A549 (cell line): ENCODE results near the gene PHF20. TPM values are rescaled to one million over a fixed set of nuclear protein-coding genes. Genes with fewer than 3 reads are reported as not detected.
A peak's percentile ranks its signal among the peaks of the same experiment; 100 is the strongest.

Experiments used
- ATAC-seq, 2 experiments: fragments of 200-7000 bp in 1 of 2; fragments of >200 bp in 1 of 2; cut with Nextera tagmentation in 1 of 2; cut with Tn5 transposase in 1 of 2; 3 replicates each; pipeline versions ENCODE4 v1.8.0 to v1.9.1; 2018 to 2020; ENCODE audit warnings: mild to moderate bottlenecking in 1 of 2, moderate library complexity in 1 of 2
- CTCF ChIA-PET: fragments of 300-600 bp; sonication (Branson Sonifier 250); formaldehyde crosslinking; extraction: SDS; loops from one replicate; lab custom pipeline; 2021; ENCODE audit warnings: antibody characterized with exemption, inconsistent platforms; lab: Yijun Ruan, JAX
- POLR2A ChIA-PET: fragments of 350-600 bp; formaldehyde crosslinking; extraction: SDS; loops from one replicate; lab custom pipeline; 2021; ENCODE audit warnings: antibody characterized with exemption, inconsistent platforms; lab: Yijun Ruan, JAX
- DNase-seq, 2 experiments: peaks; one replicate each; pipeline versions ENCODE4 v3.0.0 to v3.0.0-alpha.2; 2011 to 2016; ENCODE audit warnings: low read depth in 1 of 2, low spot score in 1 of 2
- FAIRE-seq: peaks from 2 replicates; lab custom pipeline; 2011; peaks lifted over from hg19 to GRCh38; lab: Jason Lieb, UNC
- H3K27ac ChIP-seq, 2 experiments: fragments of >200 bp; sonication (Bioruptor Twin); formaldehyde crosslinking; 3 replicates each; pipeline ENCODE4 v1.5.1; 2016 to 2017
- H3K4me1 ChIP-seq: fragments of >200 bp; sonication (Bioruptor Twin); formaldehyde crosslinking; 3 replicates; pipeline ENCODE4 v1.6.1; 2016
- H3K4me2 ChIP-seq: fragments of >200 bp; sonication (Bioruptor Twin); formaldehyde crosslinking; 3 replicates; pipeline ENCODE4 v1.6.1; 2016
- H3K4me3 ChIP-seq: fragments of >200 bp; sonication (Bioruptor Twin); formaldehyde crosslinking; 3 replicates; pipeline ENCODE4 v1.5.1; 2016
- H3K9me3 ChIP-seq: fragments of >200 bp; sonication (Bioruptor Twin); formaldehyde crosslinking; 3 replicates; pipeline ENCODE4 v1.6.1; 2016
- CEBPB ChIP-seq, 2 experiments: fragments of >200 bp in 1 of 2; sonication (Bioruptor Twin) in 1 of 2; formaldehyde crosslinking in 1 of 2; IDR thresholded peaks; 2 replicates each; pipeline ENCODE4 v1.6.1; 2012 to 2016
- ELK1 ChIP-seq: fragments of 150-350 bp; IDR thresholded peaks from 2 replicates; pipeline ENCODE4 v1.6.1; 2014; ENCODE audit warnings: low read depth, mild to moderate bottlenecking, low read length
- FOSL2 ChIP-seq, 2 experiments: fragments of 450-650 bp in 1 of 2; fragments of >200 bp in 1 of 2; sonication (Bioruptor Twin) in 1 of 2; formaldehyde crosslinking; IDR thresholded peaks; 2 replicates each; pipeline versions ENCODE4 v1.5.0 to v1.6.1; 2016 to 2020; ENCODE audit warnings: mild to moderate bottlenecking in 1 of 2, moderate library complexity in 1 of 2
- FOXS1 ChIP-seq: fragments of 250-450 bp; sonication (Bioruptor Pico); IDR thresholded peaks from 2 replicates; pipeline ENCODE4 v1.5.0; 2020; ENCODE audit warnings: mild to moderate bottlenecking, moderate library complexity
- GATA3 ChIP-seq: IDR thresholded peaks from 2 replicates; pipeline ENCODE4 v1.6.1; 2012; ENCODE audit warnings: borderline replicate concordance
- HEYL ChIP-seq: fragments of 250-450 bp; sonication (Bioruptor Pico); IDR thresholded peaks from 2 replicates; pipeline ENCODE4 v1.8.0; 2021; ENCODE audit warnings: mild to moderate bottlenecking, moderate library complexity
- JUN ChIP-seq, 2 experiments: fragments of >200 bp; sonication (Bioruptor Twin); formaldehyde crosslinking; IDR thresholded peaks; 2 replicates in 1 of 2; 3 replicates in 1 of 2; pipeline ENCODE4 v1.6.1; 2016 to 2017
- JUNB ChIP-seq: fragments of >200 bp; sonication (Bioruptor Twin); formaldehyde crosslinking; IDR thresholded peaks from 2 replicates; pipeline ENCODE4 v1.6.1; 2016
- KDM1A ChIP-seq: fragments of 200-600 bp; sonication (generic); IDR thresholded peaks from 2 replicates; pipeline ENCODE4 v1.6.1; 2016; ENCODE audit warnings: low read depth, mild to moderate bottlenecking
- MAFK ChIP-seq: fragments of 450-650 bp; IDR thresholded peaks from 2 replicates; pipeline ENCODE4 v1.6.1; 2014; ENCODE audit not compliant: partially characterized antibody
- NR3C1 ChIP-seq: fragments of >200 bp; sonication (Bioruptor Twin); formaldehyde crosslinking; IDR thresholded peaks from 3 replicates; pipeline ENCODE4 v1.6.1; 2017
- PHF8 ChIP-seq: fragments of 200-600 bp; sonication (generic); IDR thresholded peaks from 2 replicates; pipeline ENCODE4 v1.6.1; 2016; ENCODE audit warnings: low read depth, mild to moderate bottlenecking, antibody characterized with exemption, moderate library complexity, borderline replicate concordance
- POLR2A ChIP-seq: IDR thresholded peaks from 2 replicates; pipeline ENCODE4 v1.6.1; 2012; ENCODE audit warnings: mild to moderate bottlenecking, low read length
- RAD21 ChIP-seq, 2 experiments: fragments of >200 bp in 1 of 2; sonication (Bioruptor Twin) in 1 of 2; formaldehyde crosslinking in 1 of 2; IDR thresholded peaks in 1 of 2; conservative IDR thresholded peaks in 1 of 2; 2 replicates in 1 of 2; 3 replicates in 1 of 2; pipeline ENCODE4 v1.6.1; 2012 to 2018; ENCODE audit warnings: inconsistent platforms in 1 of 2
- RCOR1 ChIP-seq: fragments of 150-350 bp; IDR thresholded peaks from 2 replicates; pipeline ENCODE4 v1.6.1; 2014; ENCODE audit warnings: antibody characterized with exemption, low read length, low read depth
- RNF2 ChIP-seq: fragments of 200-600 bp; sonication (generic); IDR thresholded peaks from 2 replicates; pipeline ENCODE4 v1.6.1; 2016; ENCODE audit warnings: low read depth, mild to moderate bottlenecking, antibody characterized with exemption, moderate library complexity, borderline replicate concordance
- SREBF2 ChIP-seq: fragments of 450-650 bp; IDR thresholded peaks from 2 replicates; pipeline ENCODE4 v1.6.1; 2014; ENCODE audit warnings: mild to moderate bottlenecking, moderate library complexity
- TP53 ChIP-seq: fragments of 250-450 bp; sonication (Bioruptor Pico); IDR thresholded peaks from 2 replicates; pipeline ENCODE4 v1.5.0; 2021; ENCODE audit warnings: mild to moderate bottlenecking, moderate library complexity
- ZFP36 ChIP-seq: fragments of 450-650 bp; IDR thresholded peaks from 2 replicates; pipeline ENCODE4 v1.6.1; 2014; ENCODE audit warnings: borderline replicate concordance; ENCODE audit not compliant: partially characterized antibody
- ZNF302 ChIP-seq: fragments of 250-450 bp; sonication (Bioruptor Pico); IDR thresholded peaks from 2 replicates; pipeline ENCODE4 v1.9.0; 2021; ENCODE audit warnings: inconsistent platforms, mild to moderate bottlenecking, moderate library complexity
- WGBS: methylation state at CpG from one replicate; pipeline ENCODE4 v1.1.6; 2017; ENCODE audit errors: missing lambda C conversion rate; 5-methylcytosine and 5-hydroxymethylcytosine counted together
- polyA plus RNA-seq, 4 experiments: library from polyadenylated mRNA; depleted of rRNA in 3 of 4; stranded (reverse); fragments of >200 nt; fragmentation: RNase III in 1 of 4; extraction: RNeasy Plus Mini Kit Qiagen cat#74134 plus additional on column Dnase treatment in 1 of 4; gene quantifications; 2 replicates in 3 of 4; 3 replicates in 1 of 4; pipeline ENCODE4 v1.2.3, GENCODE V29; 2011 to 2017
- TF ChIP-seq, protein P1 (sequence below): fragments of 450-650 bp; IDR thresholded peaks from 2 replicates; pipeline ENCODE4 v1.6.1; 2014; ENCODE audit warnings: antibody characterized with exemption
- TF ChIP-seq, protein P2 (sequence below): fragments of 250-450 bp; sonication (Bioruptor Pico); IDR thresholded peaks from 2 replicates; pipeline ENCODE4 v1.5.0; 2020; ENCODE audit warnings: low read depth, mild to moderate bottlenecking, moderate library complexity
- TF ChIP-seq, protein P3 (sequence below): IDR thresholded peaks from 2 replicates; pipeline ENCODE4 v1.6.1; 2012
- TF ChIP-seq, protein P4 (sequence below): fragments of >200 bp; sonication (Bioruptor Twin); formaldehyde crosslinking; IDR thresholded peaks from 3 replicates; pipeline ENCODE4 v1.5.1; 2016

Gene PHF20
- polyA plus RNA-seq, 2 of the 4 experiments (the other 2 are of a cell fraction) = 24.0 to 32.8 TPM

DNA sequence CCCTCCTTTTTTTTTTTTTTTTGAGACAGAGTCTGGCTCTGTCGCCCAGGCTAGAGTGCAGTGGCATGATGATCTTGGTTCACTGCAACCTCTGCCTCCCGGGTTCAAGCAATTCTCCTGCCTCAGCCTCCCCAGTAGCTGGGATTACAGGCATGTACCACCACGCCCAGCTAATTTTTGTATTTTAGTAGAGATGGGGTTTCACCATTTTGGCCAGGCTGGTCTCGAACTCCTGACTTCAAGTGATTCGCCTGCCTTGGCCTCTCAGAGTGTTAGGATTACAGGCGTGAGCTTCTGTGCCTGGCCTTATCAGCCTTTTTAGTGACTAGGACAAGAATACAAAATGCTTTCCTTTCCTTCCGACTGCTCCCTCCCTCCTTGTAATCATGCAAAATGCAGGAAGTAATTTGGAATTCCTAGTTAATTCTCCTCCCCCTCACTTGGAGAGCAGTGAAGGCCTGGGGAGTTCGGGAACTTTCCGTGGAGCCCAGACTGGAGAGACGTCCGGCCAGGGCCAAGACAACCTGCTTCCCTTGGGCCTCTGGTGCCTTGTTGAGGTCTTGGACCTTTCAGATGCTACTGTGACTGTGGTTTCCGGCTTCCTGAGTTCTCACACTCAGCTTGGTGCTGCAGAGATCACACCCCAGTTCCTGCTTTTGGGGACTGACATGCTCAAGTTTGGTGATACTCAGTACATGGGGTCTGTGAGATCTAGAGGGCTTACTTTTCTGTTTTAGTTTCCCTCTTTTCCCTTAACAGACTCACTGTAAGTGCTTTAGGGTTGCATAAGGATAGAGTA lies 3.9 kb upstream of the PHF20 start:
- no peak for ATAC-seq
- Histone ChIP-seq H3K4me1 (peaks cover 26% of the 10 kb centered on the region), H3K4me2 (no peak overlapping the region; the same call in 2 of the 3 replicates), H3K27ac (peak overlapping the region; percentile 76 to 77; a peak in 5 of 6 replicates), H3K9me3 (no peaks in the 10 kb centered on the region), H3K4me3 (no peak overlapping the region)
- no peak for DNase-seq
- POLR2A ChIA-PET = interaction anchor here (0.7 to 5.5 kb wide), 3 partner anchors 25 to 116 kb away, joined by 3 to 97 read pairs (median 4); partner anchors contain the start of genes NFS1, RBM39 and ROMO1
- no peak for FAIRE-seq
- TF ChIP-seq, protein P1, sequence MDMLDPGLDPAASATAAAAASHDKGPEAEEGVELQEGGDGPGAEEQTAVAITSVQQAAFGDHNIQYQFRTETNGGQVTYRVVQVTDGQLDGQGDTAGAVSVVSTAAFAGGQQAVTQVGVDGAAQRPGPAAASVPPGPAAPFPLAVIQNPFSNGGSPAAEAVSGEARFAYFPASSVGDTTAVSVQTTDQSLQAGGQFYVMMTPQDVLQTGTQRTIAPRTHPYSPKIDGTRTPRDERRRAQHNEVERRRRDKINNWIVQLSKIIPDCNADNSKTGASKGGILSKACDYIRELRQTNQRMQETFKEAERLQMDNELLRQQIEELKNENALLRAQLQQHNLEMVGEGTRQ = no peak
- TF ChIP-seq SREBF2 (no peak), CEBPB (IDR thresholded peaks at IDR 0.05) (no peak), RNF2 (no peak)
- WGBS = 87% methylated on average over 12 of the region's 12 CpGs
- CTCF ChIA-PET = interaction anchor here (1.0 to 1.4 kb wide), 6 partner anchors 8 to 149 kb away, joined by 3 to 5 read pairs (median 4); partner anchors contain the start of gene RBM39

GRCh38 chr20:35768731-35769664 lies 2.8 kb upstream of the PHF20 start:
- ChIA-PET CTCF (interaction anchor here (0.7 to 2.9 kb wide), 8 partner anchors 13 to 150 kb away, joined by 3 to 12 read pairs (median 4); partner anchors contain the start of gene RBM39), POLR2A (interaction anchor here (0.7 to 5.5 kb wide), 7 partner anchors 22 to 185 kb away, joined by 3 to 97 read pairs (median 3); partner anchors contain the start of genes NFS1, RBM39 and ROMO1)
- H3K4me3 ChIP-seq = no peak overlapping the region
- WGBS = 26% methylated on average over 5 of the region's 5 CpGs
- H3K27ac ChIP-seq = peak overlapping the region; percentile 77 to 82
- no peak for FAIRE-seq
- H3K9me3 ChIP-seq = no peaks in the 10 kb centered on the region
- H3K4me1 ChIP-seq = peaks cover 36% of the 10 kb centered on the region
- peak; percentile 80 to 83 for ATAC-seq
- H3K4me2 ChIP-seq = peak overlapping the region; percentile 58
- peak; percentile 89 to 92 for DNase-seq
- TF ChIP-seq FOSL2 (IDR thresholded peaks at IDR 0.05) (no peak), FOSL2 (CRISPR knock-in tag; IDR thresholded peaks at IDR 0.05) (peak; percentile 73), JUNB (no peak), MAFK (no peak), CEBPB (IDR thresholded peaks at IDR 0.05) (peak; percentile 29 to 83; a peak in 3 of 4 replicates), ZNF302 (CRISPR knock-in tag) (no peak), HEYL (CRISPR knock-in tag) (no peak), ELK1 (no peak), KDM1A (no peak), NR3C1 (no peak), POLR2A (peak; percentile 53), FOXS1 (CRISPR knock-in tag) (no peak), RAD21 (conservative IDR thresholded peaks at IDR 0.05 in 1 of 2, IDR thresholded peaks at IDR 0.05 in 1 of 2) (no peak), TP53 (CRISPR knock-in tag) (no peak), PHF8 (peak; percentile 41; the same call in 1 of the 2 replicates), JUN (IDR thresholded peaks at IDR 0.05) (peak in 1 of 2 experiments; percentile 65; a peak in 2 of 5 replicates), RCOR1 (no peak), GATA3 (no peak), ZFP36 (no peak)
- TF ChIP-seq, protein P2, sequence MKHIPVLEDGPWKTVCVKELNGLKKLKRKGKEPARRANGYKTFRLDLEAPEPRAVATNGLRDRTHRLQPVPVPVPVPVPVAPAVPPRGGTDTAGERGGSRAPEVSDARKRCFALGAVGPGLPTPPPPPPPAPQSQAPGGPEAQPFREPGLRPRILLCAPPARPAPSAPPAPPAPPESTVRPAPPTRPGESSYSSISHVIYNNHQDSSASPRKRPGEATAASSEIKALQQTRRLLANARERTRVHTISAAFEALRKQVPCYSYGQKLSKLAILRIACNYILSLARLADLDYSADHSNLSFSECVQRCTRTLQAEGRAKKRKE (CRISPR knock-in tag) = no peak
- TF ChIP-seq, protein P1 = peak; percentile 74
- TF ChIP-seq, protein P3, sequence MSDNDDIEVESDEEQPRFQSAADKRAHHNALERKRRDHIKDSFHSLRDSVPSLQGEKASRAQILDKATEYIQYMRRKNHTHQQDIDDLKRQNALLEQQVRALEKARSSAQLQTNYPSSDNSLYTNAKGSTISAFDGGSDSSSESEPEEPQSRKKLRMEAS = peak; percentile 57
- TF ChIP-seq, protein P4, sequence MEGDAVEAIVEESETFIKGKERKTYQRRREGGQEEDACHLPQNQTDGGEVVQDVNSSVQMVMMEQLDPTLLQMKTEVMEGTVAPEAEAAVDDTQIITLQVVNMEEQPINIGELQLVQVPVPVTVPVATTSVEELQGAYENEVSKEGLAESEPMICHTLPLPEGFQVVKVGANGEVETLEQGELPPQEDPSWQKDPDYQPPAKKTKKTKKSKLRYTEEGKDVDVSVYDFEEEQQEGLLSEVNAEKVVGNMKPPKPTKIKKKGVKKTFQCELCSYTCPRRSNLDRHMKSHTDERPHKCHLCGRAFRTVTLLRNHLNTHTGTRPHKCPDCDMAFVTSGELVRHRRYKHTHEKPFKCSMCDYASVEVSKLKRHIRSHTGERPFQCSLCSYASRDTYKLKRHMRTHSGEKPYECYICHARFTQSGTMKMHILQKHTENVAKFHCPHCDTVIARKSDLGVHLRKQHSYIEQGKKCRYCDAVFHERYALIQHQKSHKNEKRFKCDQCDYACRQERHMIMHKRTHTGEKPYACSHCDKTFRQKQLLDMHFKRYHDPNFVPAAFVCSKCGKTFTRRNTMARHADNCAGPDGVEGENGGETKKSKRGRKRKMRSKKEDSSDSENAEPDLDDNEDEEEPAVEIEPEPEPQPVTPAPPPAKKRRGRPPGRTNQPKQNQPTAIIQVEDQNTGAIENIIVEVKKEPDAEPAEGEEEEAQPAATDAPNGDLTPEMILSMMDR = no peak
